Endothelial cell of hepatic sinusoid (primary cell): Measurements from ENCODE around the gene A3GALT2.

Source experiments
- in situ Hi-C: cut with HindIII; loops from 2 replicates; pipeline ENCODE4 v1.10.0; 2017; ENCODE audit warnings: low sequenced_read_pairs

Gene A3GALT2

DNA sequence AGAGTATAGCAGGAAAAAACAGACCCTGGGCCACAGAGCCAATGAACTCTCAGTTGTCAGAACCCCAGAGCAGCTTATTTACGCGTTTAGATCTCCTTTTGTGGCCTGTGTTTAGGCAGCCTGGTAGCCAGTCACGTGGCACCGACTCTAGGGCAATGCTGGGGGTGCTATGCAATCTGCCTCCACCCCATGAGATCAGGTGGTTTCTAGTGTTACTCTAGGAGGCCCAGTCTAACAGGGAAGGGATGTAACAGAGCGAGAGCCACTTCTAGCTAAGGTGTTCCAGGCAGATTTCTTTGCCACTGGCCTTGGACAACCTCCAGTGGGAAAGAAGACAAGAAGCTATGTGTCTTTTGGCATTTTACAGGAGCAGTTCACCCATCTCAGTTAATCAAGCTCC, 12.0 kb upstream of the A3GALT2 start:
- in situ Hi-C loops: no loop called here

- in situ Hi-C loops: no loop called here
These were observed 11.5 kb upstream of the A3GALT2 start for GRCh38 chr1:33332357-33332789.

- in situ Hi-C loops: no loop called here
These were observed 10.8 kb upstream of the A3GALT2 start for GRCh38 chr1:33331444-33332356.

GRCh38 chr1:33330906-33331305, 10.0 kb upstream of the A3GALT2 start:
- in situ Hi-C loops: no loop called here

- in situ Hi-C loops: no loop called here
These were observed 9.5 kb upstream of the A3GALT2 start for GRCh38 chr1:33330361-33330890.

DNA sequence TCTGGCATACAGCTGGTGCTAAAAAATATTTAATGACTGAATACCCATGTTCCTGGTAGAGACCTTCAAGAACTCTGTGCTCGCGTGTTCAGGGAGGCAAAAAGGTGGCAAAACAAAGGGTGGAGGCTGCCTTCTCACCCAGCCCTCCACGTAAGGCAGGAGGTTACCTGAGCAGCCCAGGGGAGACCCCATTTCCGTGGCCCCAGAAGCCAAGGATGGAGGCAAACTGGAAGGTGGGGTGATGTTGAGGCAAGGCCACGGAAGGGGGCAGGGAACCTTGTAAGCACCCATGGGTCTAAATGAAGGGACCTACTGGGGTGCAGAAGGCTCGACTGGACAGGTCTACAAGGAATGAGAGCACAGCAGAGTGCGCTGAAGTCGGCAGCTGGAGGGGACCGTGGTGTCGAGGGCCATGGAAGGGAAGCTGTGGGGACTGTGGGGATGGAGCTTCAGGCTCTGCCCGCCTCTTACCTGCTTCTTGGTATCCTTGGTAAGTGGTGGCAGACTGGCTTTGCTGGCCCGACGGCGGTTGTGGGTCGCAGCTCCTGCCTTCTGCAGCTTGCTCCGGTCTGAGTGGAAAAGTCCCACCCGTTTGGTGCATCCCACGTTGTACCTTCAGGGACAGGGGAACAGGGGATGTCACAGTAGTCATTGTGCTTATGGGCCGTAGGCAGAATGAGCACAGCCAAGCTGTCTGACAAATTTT, 8.9 kb upstream of the A3GALT2 start:
- in situ Hi-C loops: no loop called here

- in situ Hi-C loops: no loop called here
These were observed 7.9 kb upstream of the A3GALT2 start for GRCh38 chr1:33328817-33329216.

DNA sequence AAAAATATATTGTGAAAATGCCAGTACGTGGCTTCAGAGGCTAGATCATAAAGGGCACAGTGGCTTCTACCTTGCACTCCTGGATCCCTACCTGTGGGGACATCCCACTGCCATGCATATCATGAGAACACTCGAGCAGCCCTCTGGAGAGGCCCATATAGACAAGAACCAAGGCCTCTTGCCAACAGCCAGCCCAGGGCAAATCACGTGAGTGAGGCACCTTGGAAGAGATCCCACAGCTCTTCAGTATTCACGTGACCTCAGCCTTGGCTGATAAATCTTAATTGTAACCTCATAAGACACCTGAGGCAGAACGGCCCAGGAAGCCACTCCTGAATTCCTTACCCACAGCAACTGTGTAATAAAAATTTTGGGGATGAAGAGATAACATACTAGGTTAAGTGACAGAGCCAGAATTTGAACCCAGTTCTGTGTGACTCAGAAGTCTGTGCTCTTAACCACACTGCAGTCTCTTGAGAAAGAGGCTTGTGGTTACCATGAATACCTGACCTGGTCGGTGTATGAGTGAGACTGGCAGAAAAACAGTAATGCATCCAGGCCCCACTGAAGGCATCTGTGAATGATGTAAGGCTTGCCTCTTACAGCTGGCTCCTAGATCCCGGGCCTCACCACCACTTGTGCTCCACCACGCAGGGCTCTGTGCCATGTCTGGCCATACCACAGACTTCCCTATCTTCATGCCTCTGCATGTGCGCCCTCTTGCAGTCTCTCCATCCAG, 6.9 kb upstream of the A3GALT2 start:
- in situ Hi-C loops: no loop called here

GRCh38 chr1:33326785-33327184, 5.9 kb upstream of the A3GALT2 start:
- in situ Hi-C loops: no loop called here

- in situ Hi-C loops: no loop called here
These were observed 4.0 kb upstream of the A3GALT2 start for GRCh38 chr1:33324677-33325575.

DNA sequence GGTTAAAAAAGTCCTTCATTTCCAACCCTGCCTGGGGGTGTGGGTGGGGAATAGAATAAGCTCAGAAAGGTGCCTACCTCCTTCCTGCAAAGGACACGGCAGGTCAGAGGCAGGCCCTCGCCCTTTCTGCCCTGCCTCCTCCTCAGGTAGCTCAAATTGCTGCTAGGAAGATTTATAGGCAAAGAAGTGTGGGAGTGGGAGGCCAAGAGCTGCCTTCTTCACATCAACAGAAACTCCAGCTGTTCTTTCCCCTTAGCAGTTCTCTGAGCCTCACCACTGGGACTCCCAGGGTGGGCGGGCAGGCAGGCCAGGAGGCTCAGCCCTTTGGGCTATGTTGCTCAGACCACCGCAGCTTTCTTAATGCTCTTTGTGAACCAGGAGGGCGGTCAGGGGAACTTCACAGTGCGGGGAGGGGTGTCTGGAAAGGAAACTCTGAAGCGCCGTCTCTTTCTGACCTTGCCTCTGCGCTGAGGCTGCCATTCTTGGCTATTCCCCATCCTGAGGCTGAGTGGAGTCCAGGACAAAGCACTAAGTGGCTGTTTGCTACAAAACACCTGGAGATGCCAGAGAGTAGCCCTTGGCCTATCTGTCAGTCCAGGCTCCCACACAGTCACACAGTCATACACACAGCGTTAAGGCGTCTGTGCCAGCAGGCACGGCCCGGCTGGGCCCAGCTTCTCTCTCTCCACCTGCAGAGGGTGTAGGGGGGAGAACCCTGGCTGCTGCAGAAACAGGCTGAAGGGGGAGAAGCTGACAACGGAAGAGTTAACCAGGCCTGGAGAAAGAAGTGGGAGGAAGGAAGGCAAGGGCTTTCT, 3.0 kb upstream of the A3GALT2 start:
- in situ Hi-C loops: no loop called here

DNA sequence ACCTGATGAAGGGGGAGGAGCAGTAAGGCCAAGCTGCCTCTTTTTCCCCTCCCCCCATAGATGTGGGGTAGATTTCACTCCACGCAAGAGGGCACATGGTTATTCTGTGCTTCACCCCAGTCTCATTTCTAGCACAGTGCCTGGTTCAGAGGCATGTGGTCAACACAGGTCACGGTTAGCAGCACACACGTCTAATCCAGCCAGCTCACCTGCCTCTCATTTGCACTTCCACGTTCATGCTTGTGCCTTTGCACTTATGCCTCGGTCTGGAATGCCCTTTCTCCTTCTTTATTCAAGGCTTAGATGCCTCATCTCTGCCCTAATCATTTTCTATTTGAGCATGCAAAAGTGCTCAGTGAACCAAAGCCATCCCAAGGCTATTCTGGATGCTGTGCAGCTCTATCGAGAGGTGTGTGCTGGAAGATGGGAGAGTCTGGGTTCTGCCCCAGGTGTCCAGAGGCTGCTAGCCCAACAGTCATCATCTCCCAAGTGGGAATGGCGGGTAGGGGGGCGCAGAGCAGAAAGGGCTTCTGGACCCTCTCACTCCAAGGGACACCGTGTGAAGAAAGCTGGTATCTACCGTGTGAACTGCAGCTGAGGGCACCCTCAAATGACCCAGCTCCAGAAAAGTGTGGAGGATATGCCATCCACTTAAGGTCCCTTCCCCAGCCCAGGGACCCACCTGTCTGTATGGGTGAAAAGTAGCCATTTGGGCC, 2.1 kb upstream of the A3GALT2 start:
- in situ Hi-C loops: no loop called here

- in situ Hi-C loops: no loop called here
These were observed 1.2 kb upstream of the A3GALT2 start for GRCh38 chr1:33322109-33322508.

GRCh38 chr1:33321178-33321577, 280 bp upstream of the A3GALT2 start:
- in situ Hi-C loops: no loop called here

DNA sequence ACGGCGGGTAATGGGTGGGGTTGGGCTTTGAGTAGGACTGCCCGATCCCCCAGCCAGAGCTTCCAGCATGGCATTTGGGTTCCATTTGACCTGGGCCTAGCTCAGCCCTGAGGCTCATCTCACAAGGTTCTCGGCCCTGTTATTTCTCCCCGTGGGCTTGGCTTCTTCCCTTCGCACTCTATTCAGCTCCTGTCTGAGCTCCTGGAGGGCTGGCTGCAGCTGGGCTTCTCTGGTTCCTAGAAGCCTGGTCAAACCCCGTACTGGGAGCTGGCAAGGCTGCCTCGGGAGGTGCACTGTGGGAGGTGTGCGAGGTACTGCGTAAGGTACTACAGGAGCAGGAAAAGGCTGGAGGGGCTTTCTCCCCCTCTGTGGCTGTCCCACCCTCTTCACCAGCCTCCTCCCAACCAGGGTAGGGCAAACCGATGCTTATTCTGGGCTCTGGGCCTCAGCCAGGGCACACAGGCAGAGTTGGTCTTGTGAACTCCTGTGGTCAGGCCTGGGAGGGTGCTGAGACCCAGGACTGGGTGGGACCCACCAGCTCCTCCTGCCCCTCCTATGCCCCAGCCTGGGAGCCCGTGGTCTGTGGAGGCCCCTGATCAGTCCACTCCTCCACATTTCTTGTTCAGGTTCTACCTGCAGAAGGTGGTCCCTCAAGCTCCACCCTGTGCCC, 814 bp downstream of the A3GALT2 start:
- in situ Hi-C loops: no loop called here

DNA sequence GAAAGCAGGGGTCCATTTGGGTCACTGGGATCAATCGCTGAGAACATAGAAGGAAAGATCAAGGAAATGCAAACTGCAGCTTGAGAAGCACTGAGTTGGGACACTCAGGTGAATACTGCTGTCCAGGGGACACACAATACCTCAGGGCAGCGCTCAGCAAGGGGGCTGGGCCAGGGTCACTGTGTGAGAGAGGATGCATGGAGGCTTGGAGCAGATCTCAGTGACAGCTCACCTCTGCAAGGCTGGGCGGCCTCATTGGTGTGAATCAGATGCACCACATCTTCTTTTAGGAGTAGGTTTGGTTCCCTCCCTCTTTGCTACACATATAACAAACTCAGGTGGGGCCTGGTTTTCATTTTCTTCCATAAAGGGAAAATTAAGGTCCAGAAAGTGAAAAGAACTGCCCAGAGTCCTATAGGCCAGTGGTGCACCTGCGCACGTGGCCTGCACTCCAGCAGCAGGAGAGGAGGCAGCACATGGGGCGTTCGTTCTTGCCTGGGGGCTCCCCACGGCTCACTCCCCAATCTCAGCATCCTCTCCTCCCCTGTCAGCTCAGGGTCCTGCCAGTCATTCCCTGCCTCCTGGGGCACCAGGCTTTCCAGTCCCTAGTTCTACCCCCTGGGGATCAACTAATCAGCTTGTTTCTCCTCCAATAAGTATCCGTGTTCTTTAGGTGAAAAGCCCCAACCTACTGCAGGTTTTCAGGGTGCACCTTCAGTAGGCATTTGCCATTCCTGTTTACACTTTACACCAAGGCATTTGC, 1.5 kb downstream of the A3GALT2 start:
- in situ Hi-C loops: no loop called here

- in situ Hi-C loops: no loop called here
These were observed 3.0 kb downstream of the A3GALT2 start for GRCh38 chr1:33317946-33318345.
